Skin epidermis (tissue), 12 donors: ENCODE results near the gene PTBP1.
"Not testable (repeated sequence)": the region's sequence is repeated elsewhere in the genome, so short reads cannot be mapped to it uniquely, and the experiment has no call there.

Experiments
- H3K27ac ChIP-seq, 21 experiments: fragments of 200-600 bp; sonication (generic) in 11 of 21; one replicate each; pipeline ENCODE4 v1.5.0; 2020; ENCODE audit warnings: mild to moderate bottlenecking in 3 of 21, inconsistent platforms in 2 of 21, moderate library complexity in 2 of 21
- H3K4me3 ChIP-seq, 7 experiments: fragments of 200-600 bp; sonication (generic) in 2 of 7; one replicate each; pipeline ENCODE4 v1.5.0; 2020; ENCODE audit warnings: inconsistent platforms in 2 of 7, mild to moderate bottlenecking in 2 of 7, moderate library complexity in 1 of 7

PTBP1 gene

GRCh38 chr19:821825-822503 lies 24.7 kb downstream of the PTBP1 start, which contains the start of gene PLPPR3:
Gene PLPPR3, minus strand, starts transcription at chr19:821955. Its CDS starts 396 bp downstream, at chr19:821559.
- peak within 1 kb of the TSS in 6 of 7 experiments; percentile 2 to 33 (median 12) for H3K4me3 ChIP-seq

GRCh38 chr19:823565-824121 lies 26.4 kb downstream of the PTBP1 start:
- H3K27ac ChIP-seq = no peak overlapping the region

More at GRCh38 chr19:821825-822503, 24.7 kb downstream of the PTBP1 start, which contains the start of gene PLPPR3:
- H3K27ac ChIP-seq = no peak within 1 kb of the TSS

GRCh38 chr19:824885-825284 lies 27.6 kb downstream of the PTBP1 start:
- H3K27ac ChIP-seq = no peak overlapping the region
- no peak overlapping the region for H3K4me3 ChIP-seq

More at GRCh38 chr19:823565-824121, 26.4 kb downstream of the PTBP1 start:
- H3K4me3 ChIP-seq = no peak overlapping the region

- Histone ChIP-seq H3K4me3 (no peak overlapping the region), H3K27ac (no peak overlapping the region)
These were observed 28.8 kb downstream of the PTBP1 start for GRCh38 chr19:825897-826644.

- Histone ChIP-seq H3K27ac (no peak overlapping the region), H3K4me3 (no peak overlapping the region)
These were observed 30.1 kb downstream of the PTBP1 start for GRCh38 chr19:827314-827709.

GRCh38 chr19:827710-828321 lies 30.6 kb downstream of the PTBP1 start, which contains the start of gene AZU1:
Gene AZU1, plus strand, starts transcription at chr19:827837. Its CDS starts 10 bp downstream, at chr19:827847.
- H3K4me3 ChIP-seq = no peak within 1 kb of the TSS

GRCh38 chr19:829129-829758 lies 32.0 kb downstream of the PTBP1 start:
- H3K27ac ChIP-seq = no peak overlapping the region
- H3K4me3 ChIP-seq = no peak overlapping the region

More at GRCh38 chr19:827710-828321, 30.6 kb downstream of the PTBP1 start, which contains the start of gene AZU1:
- no peak within 1 kb of the TSS for H3K27ac ChIP-seq

- Histone ChIP-seq H3K27ac (no peak overlapping the region), H3K4me3 (no peak overlapping the region)
These were observed 34.4 kb downstream of the PTBP1 start for GRCh38 chr19:831407-832369.

GRCh38 chr19:834216-834615 lies 37.0 kb downstream of the PTBP1 start:
- no peak overlapping the region for H3K27ac ChIP-seq
- no peak overlapping the region for H3K4me3 ChIP-seq

- Histone ChIP-seq H3K4me3 (no peak overlapping the region), H3K27ac (no peak overlapping the region)
These were observed 38.1 kb downstream of the PTBP1 start for GRCh38 chr19:835210-835810.

GRCh38 chr19:840519-841206 lies 43.4 kb downstream of the PTBP1 start, which contains the start of gene PRTN3:
Gene PRTN3, plus strand, starts transcription at chr19:840999. Its CDS starts 10 bp downstream, at chr19:841009.
- Histone ChIP-seq H3K4me3 (no peak within 1 kb of the TSS), H3K27ac (no peak within 1 kb of the TSS)

GRCh38 chr19:842802-843179 lies 45.5 kb downstream of the PTBP1 start:
- H3K27ac ChIP-seq = not testable (repeated sequence)

GRCh38 chr19:843180-843835 lies 46.1 kb downstream of the PTBP1 start:
- peak overlapping the region in 1 of 7 experiments; percentile 15 for H3K4me3 ChIP-seq

More at GRCh38 chr19:842802-843179, 45.5 kb downstream of the PTBP1 start:
- H3K4me3 ChIP-seq = not testable (repeated sequence)

GRCh38 chr19:843836-844545 lies 46.7 kb downstream of the PTBP1 start:
- Histone ChIP-seq H3K4me3 (peak overlapping the region in 1 of 7 experiments; percentile 15), H3K27ac (no peak overlapping the region)

More at GRCh38 chr19:843180-843835, 46.1 kb downstream of the PTBP1 start:
- no peak overlapping the region for H3K27ac ChIP-seq

GRCh38 chr19:844546-844971 lies 47.3 kb downstream of the PTBP1 start:
- Histone ChIP-seq H3K27ac (no peak overlapping the region), H3K4me3 (no peak overlapping the region)
